Measurements from ENCODE around the gene WDR45B. TPM values are rescaled to one million over a fixed set of nuclear protein-coding genes. Genes with fewer than 3 reads are reported as not detected.
A peak's percentile ranks its signal among the peaks of the same experiment; 100 is the strongest.
"Not testable (repeated sequence)": the region's sequence is repeated elsewhere in the genome, so short reads cannot be mapped to it uniquely, and the experiment has no call there.

Gene WDR45B
- total RNA-seq, 2 donors from 2014 or later: 49.7 to 56.5 TPM

DNA sequence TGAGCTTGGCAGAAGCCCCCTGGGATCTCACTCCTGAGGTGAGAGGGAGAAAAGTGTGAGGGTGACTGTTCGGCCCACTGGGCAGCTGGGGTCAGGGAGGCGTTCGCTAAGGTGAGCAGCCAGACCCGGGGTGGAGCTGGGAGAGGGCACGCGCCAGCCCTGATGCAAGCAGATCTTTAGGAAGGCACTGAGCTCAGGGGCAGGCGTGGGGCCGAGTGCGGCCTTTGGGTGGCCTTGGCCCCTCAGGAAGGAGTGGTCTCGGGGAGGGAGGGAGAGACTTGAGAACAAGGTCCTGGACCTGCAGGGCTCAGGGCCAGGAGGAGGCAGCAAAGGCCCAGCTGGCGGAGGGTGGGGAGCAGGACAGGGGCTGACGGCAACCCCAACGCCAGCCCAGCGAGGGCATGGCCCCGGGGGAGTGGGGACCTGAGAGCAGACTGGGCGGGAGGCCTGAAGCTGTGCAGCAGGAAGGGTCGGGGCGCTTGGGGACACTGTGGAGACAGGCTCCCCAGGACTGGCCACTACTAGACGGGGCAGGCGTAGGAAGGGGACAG is 14.5 kb upstream of the WDR45B start:
- intact Hi-C loops (cut with DNase I): loop anchor here in 1 of 2 donors (10.0 kb wide), 1 partner anchor 308 kb away; the partner anchor contains the start of gene TEX19
- peak; percentile 76 for DNase-seq (ENCODE audit: low spot score)

DNA sequence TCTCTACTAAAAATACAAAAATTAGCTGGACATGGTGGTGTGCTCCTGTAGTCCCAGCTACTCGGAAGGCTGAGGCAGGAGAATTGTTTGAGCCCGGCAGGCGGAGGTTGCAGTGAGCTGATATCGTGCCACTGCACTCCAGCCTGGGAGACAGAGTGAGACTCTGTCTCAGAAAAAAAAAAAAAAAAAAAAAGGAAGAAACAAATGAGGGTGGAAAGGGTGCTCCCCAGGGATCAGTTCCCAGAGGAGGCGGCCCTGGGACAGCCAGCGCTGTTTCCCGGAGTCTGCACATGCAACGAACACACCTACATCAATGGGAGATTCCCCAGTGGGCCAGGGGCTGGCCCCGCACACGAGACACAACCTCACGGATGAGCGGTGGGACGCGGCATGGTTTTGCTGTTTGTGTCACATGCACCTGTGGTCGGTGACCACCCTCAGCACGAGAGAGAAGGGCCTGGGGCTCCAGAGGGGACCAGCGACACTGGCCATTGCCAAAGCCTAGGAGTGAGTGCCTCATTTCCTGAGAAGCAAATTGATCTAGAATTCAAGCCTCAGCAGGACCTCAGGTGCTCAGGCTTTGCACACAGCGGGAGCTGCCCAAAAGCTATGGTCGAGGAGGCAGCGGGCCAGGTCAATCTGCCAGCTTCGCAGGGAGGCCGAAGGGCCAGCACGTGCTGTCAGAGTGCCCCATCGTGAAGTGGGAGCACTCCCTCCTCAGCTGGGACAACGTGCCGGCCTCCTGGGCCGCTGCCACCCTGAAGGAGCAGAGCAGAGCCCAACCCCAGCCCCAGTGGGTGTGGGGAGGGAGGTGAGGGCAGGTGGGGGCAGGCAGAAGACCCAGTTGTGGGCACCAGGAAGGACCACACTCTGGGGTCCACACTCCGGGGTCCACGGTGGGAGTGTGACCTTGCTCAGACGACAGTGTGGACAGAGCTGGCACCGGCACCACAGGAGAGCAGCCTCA is 13.8 kb upstream of the WDR45B start:
- intact Hi-C loops (cut with DNase I): loop anchor here in 1 of 2 donors (10.0 kb wide), 1 partner anchor 307 kb away; the partner anchor contains the start of gene TEX19
- peak; percentile 61 for DNase-seq (ENCODE audit: low spot score)

DNA sequence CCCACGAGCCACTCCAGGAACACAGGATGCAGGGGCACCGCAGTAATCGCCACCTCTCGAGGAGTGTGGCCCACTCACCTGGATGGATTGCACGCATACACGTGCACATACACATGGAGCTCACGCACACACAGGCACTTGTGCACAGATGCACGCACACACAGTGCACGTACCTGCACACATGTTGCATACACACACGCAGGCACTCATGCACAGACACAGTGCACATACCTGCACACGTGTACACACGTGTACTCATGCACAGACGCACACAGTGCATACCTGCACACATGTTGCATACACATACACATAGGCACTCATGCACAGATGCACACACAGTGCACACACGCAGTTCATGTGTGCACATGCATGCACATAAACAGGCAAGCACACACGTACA is 11.6 kb upstream of the WDR45B start:
- peak; percentile 30 for DNase-seq (ENCODE audit: low spot score)
- intact Hi-C loops (cut with DNase I): loop anchor here in 1 of 2 donors (10.0 kb wide), 1 partner anchor 305 kb away; the partner anchor contains the start of gene TEX19

DNA sequence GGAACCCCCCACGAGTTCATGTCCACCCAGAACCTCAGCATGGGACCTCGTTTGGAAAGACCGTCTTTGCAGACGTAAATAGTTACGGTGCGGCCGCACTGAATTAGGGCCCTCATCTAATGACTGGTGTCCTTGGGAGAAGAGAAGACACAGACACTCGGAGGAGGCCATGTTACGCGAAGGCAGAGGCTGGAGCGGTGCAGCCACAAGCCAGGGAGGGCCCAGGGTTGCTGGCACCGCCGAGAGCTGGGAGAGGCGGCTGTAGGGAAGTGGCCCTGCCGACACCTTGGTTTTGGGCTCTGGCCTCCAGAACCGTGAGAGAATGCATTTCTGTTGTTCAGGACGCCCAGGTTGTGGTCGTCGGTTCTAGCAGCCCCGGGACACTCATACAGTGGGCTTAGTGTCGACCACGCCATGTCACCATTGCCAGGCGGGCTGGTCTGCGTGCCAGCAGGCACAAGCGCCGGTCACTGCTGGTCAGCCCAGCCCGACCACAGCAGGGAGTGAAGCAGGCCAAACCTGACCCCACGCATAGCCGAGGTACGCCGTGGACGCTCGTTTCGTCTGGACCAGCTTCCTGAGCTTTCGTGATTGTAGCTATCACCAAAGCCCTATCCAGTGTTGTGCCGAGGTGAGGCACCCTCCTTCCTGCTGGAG is 10.7 kb upstream of the WDR45B start:
- peak; percentile 74 for DNase-seq (ENCODE audit: low spot score)
- intact Hi-C loops (cut with DNase I): loop anchor here in 1 of 2 donors (1.0 kb wide), 1 partner anchor 24 kb away; no protein-coding TSS in a partner anchor

DNA sequence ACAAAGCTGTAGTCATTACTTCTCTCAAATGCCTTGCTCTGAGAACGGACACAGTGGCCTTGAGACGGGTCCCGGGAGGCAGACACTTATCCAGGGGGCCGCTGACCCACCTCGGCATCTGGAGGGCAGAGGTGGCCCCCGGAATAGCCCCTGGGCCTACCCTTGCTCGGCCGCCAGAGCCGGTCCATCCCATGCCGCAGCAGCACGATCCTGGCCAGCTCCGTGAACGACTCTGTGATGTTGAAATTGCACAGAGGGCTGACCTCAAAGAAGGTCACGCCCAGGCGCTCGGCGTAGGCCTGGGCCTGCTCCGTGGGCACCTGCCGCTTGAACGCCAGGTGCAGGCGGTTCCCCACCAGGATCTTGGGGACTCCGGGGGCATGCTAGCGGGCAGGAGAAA is 10.1 kb upstream of the WDR45B start:
- intact Hi-C loops (cut with DNase I): loop anchor here in 1 of 2 donors (1.0 kb wide), 1 partner anchor 25 kb away; no protein-coding TSS in a partner anchor

DNA sequence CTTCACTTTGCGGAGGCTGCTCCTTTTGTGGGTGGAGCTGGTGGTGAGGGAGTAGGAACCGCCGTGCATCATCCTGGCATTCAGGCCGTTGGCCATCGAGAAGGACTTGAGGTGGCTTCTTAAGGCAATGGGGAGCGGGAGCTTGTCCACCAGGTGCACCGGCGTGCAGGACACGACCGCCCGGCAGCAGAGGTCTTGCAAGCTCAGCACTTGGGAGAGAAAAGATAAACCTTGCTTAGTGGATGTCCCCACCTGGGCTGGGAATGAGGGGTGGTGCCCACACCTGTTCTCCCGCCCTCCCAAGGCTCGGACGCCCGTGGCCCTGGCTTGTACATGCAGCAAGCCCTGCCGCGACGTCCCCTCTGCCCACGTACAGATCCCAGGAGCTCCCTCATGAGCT is 9.7 kb upstream of the WDR45B start:
- DNase-seq (ENCODE audit: low spot score): peak; percentile 71

More for the DNA sequence above, 10.1 kb upstream of the WDR45B start:
- no peak for DNase-seq (ENCODE audit: low spot score)

DNA sequence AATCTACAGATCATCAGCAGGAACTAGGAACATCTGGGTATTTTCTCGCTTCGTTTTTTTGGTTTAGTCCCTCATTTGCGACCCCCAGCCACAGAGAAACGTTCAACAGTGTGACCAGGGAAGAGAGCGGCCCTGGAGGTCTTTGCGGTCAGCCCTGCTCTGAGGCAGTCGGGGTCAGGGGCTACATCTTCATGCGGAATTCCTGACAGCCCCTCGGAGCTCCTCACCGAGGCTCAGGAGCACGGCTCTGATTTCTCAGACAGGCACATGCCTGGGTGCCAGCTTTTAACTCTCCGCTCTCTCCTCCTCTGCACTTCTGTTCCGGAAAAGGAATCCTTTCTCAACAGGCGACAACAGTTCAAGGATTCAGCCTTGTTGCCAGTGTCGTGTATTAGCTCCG is 8.0 kb upstream of the WDR45B start:
- intact Hi-C loops (cut with DNase I): no loop called here
- peak; percentile 46 for DNase-seq (ENCODE audit: low spot score)

More for the DNA sequence above, 9.7 kb upstream of the WDR45B start:
- intact Hi-C loops (cut with DNase I): loop anchor here in 1 of 2 donors (1.0 kb wide), 1 partner anchor 25 kb away; no protein-coding TSS in a partner anchor

DNA sequence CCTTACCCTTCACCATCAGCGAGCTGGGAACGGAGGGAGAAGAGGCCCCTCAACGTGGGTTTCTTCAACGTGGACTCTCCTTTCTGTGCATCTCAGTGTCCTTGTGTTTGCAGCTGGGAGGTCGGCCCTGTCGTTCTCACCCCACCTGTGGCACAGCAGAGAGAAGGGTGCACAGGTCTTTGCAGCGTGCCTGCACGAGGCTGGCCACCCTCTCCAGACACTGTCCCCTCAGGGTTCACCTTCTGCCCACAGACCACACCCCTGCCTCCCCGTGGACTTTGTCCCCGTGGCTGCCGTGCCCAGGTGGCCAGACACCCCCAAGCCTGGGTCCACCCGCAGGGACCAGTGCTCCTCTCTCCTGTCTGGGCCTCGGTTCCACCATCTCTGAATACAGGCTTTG is 7.3 kb upstream of the WDR45B start:
- peak; percentile 66 for DNase-seq (ENCODE audit: low spot score)
- intact Hi-C loops (cut with DNase I): no loop called here

DNA sequence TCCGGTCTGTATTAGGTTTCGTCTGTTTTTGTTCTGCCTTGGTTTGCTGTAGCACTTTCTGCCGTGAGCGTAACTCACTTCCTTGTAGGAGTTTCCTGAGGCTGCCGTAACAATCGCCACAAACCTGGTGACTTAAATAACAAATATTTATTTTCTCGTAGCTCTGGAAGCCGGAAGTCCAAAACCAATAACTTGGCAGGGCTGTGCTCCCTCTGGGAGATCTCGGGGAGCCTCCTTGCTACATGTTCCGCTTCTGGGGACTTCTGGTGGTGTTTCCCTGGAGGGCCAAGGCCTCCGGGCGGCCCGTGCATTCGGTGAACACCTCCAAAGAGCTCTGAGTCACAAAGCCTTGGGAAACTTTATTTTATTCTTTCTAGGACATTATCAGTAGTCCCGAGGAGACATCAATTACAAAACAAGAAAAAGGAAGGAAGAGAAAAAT is 6.8 kb upstream of the WDR45B start:
- DNase-seq (ENCODE audit: low spot score): no peak
- intact Hi-C loops (cut with DNase I): no loop called here

DNA sequence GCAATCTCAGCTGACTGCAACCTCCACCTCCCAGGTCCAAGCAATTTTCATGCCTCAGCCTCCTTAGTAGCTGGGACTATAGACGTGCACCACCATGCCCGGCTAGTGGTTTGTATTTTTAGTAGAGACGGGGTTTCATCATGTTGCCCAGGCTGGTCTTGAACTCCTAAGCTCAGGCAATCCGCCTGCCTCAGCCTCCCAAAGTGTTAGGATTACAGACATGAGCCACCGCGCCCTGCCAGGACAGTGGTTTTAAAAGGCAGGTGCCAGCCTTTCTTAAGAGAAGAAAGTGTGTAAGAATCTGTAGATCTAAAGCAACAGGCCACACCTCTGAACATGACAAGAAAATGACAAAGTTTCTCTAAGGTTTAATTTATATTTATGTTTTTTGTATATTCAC is 6.4 kb upstream of the WDR45B start:
- intact Hi-C loops (cut with DNase I): not testable (repeated sequence)

DNA sequence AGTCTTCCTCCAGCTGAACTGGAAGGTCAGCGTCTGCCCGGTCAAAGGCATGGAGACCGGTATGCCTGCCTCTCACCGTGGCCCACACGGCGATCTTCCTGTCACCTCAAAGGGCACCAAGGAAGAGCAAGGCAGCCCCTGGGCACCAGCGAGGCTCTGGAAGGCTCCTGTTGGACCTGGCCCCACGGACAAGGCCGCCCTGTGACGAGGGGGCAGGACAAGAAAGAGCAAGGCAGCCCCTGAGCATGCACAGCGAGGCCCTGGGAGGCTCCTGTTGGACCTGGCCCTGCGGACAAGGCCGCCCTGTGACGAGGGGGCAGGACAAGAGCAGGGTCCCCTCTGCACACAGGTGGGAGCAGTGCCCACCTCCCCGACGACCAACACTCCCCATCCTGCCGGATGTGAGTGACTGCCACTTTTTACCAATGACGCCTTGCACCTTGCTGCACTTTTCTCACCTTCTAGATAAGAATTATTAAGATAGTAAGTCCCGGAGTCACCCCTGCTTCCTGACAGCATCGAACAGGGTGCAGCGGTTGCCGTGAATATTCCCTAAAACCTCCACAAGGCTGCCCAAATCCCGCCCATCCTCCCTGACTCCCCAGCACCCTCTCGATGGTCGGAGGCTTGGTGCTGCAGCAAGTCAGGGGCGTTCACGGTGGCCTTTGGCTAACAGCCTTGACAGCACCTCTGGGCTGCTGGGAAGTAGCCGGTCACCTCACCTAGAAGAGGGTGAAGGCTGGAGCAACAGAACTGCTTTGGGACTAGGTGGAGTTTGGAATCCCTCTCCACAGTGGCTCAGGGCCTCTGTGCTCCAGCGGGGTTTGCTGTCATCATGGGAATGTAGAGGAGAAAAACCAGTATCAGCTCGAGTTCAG is 5.6 kb upstream of the WDR45B start:
- no peak for DNase-seq (ENCODE audit: low spot score)
- intact Hi-C loops (cut with DNase I): no loop called here

More for the DNA sequence above, 6.4 kb upstream of the WDR45B start:
- DNase-seq (ENCODE audit: low spot score): not testable (repeated sequence)

DNA sequence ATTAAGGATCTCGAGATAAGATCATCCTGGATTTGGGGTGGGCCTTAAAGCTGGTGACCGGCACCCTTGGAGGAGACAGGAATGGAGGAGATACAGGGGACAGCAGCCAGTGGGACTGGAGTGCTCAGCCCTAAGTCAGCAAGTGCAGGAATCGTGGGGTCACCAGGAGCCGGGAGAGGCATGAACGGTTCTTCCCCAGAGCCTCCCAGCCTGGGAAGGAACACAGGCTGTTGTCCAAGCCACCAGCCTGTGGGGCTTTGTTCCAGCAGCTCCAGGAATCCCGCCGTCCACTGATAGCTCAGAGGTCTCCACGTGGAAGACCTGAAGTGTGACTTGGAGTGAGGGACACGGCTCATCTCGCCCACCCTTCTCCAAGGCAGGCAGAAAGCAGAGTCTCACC is 2.5 kb upstream of the WDR45B start:
- no peak for DNase-seq (ENCODE audit: low spot score)
- intact Hi-C loops (cut with DNase I): no loop called here

DNA sequence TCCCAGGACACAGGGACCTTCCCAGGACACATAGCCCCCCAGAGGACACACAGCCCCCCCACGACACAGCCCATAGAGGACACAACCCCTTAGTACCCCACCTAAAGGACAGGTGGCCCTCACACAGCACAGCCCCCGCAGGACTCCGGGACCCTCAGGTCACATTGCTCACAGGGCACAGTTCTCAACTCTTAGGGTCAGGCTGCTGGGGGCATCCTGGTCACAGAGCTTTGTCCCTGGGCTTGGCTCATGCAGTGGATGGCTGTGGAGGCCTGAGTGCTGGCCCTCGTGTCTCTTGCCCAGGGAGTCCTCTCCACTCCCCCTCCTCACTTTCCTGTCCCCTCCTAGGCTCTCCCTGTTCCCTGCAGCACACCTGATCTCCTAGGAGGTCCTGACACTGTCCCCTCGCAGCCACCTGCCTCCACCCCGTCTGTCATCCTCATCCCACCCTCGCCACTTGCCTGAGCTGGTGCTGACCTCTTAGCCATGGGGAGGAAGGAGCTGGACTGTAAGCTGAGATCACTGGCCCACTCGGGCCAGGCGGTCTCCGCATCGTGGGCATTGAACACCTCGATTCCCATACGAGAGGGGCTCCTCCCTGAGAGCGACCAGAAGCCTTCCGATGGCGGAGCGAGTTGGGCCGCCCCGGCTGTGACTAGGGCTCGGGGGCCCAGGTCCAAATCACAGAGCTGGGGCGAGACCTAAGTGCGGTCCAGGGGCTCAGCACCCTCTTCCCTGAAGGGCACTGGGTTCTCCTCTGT is 1.4 kb upstream of the WDR45B start:
- no peak for DNase-seq (ENCODE audit: low spot score)
- intact Hi-C loops (cut with DNase I): no loop called here

DNA sequence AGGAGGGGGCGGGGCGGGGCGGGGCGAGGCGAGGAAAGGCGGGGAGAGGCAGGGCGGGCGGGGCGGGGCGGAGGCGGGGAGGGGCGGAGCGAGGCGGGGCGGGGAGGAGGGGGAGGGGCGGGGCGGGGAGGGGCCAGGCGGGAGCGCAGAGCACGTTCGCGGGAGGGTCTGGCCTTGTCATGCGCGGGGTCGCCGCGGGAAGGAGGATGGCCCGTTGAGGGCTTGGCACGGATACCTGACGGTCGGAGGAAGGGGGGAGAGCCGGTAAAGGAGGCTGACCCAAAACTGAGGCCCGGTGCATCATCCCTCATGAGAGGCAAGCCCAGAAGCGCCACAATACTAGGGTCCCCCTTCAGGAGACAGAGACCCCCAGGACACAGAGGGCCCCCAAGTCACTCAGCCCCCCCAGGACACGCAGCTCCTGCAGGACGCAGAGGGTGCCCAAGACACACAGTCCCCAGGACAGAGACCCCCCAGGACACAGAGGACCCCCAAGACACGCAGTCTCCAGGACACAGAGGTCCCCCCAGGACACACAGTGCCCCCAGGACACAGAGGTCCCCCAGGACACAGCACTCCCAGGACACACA is 593 bp upstream of the WDR45B start:
- intact Hi-C loops (cut with DNase I): no loop called here
- DNase-seq (ENCODE audit: low spot score): peak; percentile 89

DNA sequence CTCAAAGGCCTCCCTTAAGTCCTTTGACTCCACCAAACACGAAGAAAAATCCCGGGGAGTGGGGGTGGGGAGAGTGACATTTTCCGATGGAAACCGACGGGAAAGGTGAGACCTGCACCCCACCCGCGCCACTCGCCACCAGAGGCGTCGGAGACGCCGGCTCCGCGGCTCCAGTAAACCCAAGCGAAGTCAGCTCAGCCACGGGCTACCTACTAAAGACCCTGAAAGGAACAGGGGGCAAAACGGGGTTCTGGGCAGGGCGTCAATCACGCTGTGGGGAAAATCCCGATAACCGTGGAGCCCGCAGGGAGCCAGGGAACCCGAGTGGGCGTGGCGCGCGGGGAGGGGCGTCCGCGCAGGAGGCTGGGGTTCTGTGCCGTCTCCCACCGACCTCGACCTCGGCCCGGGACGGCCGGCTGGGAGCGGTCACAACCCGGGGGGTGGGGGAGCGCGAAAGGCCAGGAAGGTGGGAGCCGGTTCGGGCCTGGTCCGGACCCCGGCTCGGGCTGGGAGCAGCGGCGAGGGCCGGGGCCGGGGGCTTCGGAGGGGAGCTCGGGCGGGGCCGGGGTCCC is 565 bp downstream of the WDR45B start:
- peak; percentile 87 for DNase-seq (ENCODE audit: low spot score)
- intact Hi-C loops (cut with DNase I): no loop called here

DNA sequence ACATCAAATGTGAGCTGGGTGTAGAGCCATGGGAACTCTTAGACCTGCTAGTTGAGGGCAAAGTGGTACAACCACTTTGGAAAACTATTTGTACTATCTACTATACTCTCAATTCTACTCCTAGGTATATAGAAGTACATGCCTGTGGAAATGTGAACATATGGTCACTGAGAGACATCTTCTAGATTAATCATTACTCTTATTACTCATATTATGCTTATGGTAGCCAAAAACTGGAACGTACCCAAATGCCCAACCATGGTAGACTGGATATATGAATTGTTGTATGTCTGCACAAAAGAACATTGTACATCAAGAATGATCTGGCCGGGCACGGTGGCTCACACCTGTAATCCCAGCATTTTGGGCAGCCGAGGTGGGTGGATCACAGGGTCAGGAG is 2.7 kb downstream of the WDR45B start:
- DNase-seq (ENCODE audit: low spot score): no peak
- intact Hi-C loops (cut with DNase I): no loop called here

DNA sequence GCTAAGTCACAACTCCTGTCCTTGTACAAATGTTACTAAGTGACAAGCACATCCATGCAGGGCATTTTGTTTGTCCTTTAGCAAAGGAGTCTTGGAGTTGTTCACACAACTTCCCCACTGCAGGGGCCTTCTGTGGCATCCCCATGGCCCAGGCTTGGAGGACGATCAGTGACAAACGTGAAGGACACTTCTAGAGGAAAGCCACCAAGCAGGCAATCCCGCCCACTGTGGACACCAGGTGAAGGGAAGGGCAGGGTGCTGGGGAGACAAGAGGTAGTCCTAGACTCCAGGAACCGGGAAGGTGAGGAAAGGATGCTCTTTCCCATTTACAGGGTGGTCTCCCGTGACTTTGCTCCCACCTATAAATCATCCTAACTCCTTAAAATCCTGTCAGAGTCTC is 4.1 kb downstream of the WDR45B start:
- DNase-seq (ENCODE audit: low spot score): no peak
- intact Hi-C loops (cut with DNase I): no loop called here

Data from posterior vena cava (tissue), 2 donors.